GM13976 (cell line): ENCODE data around the gene MYLK2.

Source experiments
- DNase-seq: peaks from one replicate; pipeline ENCODE4 v3.0.0; 2012; ENCODE audit warnings: low spot score
- CTCF ChIP-seq: IDR thresholded peaks from 2 replicates; pipeline ENCODE4 v1.5.1; 2012; ENCODE audit warnings: borderline replicate concordance, mild to moderate bottlenecking; ENCODE audit not compliant: insufficient read depth; ENCODE audit errors: extremely low read depth, missing control alignments, control extremely low read depth
- in situ Hi-C: fragments of 300-500 bp; cut with MboI; formaldehyde crosslinking; loops from one replicate; pipeline ENCODE4 v1.12.0; 2022; ENCODE audit warnings: low sequenced_read_pairs, mixed read lengths, inconsistent platforms; ENCODE audit not compliant: unreplicated experiment

Gene MYLK2

DNA sequence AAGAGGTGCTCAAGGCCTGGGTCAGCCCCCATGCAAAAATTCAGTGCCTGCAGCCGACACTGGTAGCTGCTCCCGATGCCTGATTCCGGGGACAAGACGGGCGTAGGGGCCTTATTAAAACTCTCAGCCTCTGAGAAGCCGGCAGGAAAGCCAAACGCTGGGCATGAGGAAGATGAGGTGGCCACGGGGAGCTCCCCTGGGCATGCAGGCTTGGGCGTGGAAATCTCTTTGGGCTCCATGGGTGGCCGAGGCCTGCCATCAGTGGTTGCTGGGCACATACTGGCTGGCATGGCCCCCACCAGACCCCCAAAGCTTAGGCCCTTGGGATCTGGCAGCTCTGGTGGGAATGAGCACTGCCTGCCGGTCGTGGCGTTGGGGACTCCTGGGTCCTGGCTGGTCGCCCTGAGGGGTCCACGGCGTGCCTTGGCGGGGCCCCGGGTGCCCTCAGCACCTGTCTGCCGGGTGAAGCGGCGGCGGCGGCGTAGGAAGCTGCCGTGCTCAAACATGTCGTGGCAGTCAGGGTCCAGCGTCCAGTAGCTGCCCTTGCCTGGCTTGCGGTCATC lies 25.7 kb downstream of the MYLK2 start:
- TF ChIP-seq CTCF = no peak
- DNase-seq = no peak
- in situ Hi-C loops = loop anchor here (25.0 kb wide), 1 partner anchor 817 kb away; the partner anchor contains the start of gene C20orf203

GRCh38 chr20:31845300-31845863 lies 26.2 kb downstream of the MYLK2 start, which contains the start of gene FOXS1:
FOXS1 (minus strand) TSS chr20:31845604; CDS start chr20:31845542, 62 bp downstream.
- TF ChIP-seq CTCF = no peak
- in situ Hi-C loops = loop anchor here (25.0 kb wide), 1 partner anchor 817 kb away; the partner anchor contains the start of gene C20orf203
- DNase-seq = no peak

DNA sequence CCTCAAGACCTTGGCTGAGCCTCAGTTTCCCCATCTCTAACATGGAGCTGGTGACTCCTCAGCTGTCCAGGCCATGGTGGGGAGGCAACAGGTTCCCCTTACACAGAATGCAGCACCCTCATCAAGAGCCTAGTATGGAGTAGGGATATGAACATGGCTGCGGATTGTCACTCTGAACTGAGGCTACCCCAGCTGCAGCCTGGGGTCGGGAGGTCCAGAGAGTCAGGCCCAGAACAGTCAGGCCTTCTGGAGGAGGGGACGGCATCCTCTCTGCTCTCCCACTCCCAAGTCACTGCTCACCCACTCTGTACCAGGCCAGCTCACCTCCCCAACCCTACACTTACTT lies 27.6 kb downstream of the MYLK2 start:
- in situ Hi-C loops = loop anchor here (25.0 kb wide), 1 partner anchor 816 kb away; the partner anchor contains the start of gene C20orf203
- no peak for DNase-seq
- TF ChIP-seq CTCF = no peak

GRCh38 chr20:31848088-31848999 lies 29.2 kb downstream of the MYLK2 start:
- DNase-seq = no peak
- no peak for TF ChIP-seq CTCF
- in situ Hi-C loops = loop anchor here (25.0 kb wide), 1 partner anchor 814 kb away; the partner anchor contains the start of gene C20orf203

GRCh38 chr20:31849306-31849930 lies 30.3 kb downstream of the MYLK2 start:
- DNase-seq = no peak
- in situ Hi-C loops = loop anchor here (25.0 kb wide), 1 partner anchor 813 kb away; the partner anchor contains the start of gene C20orf203
- no peak for TF ChIP-seq CTCF
